ENCODE data around the gene MCCC1.
A peak's percentile ranks its signal among the peaks of the same experiment; 100 is the strongest.

DNA sequence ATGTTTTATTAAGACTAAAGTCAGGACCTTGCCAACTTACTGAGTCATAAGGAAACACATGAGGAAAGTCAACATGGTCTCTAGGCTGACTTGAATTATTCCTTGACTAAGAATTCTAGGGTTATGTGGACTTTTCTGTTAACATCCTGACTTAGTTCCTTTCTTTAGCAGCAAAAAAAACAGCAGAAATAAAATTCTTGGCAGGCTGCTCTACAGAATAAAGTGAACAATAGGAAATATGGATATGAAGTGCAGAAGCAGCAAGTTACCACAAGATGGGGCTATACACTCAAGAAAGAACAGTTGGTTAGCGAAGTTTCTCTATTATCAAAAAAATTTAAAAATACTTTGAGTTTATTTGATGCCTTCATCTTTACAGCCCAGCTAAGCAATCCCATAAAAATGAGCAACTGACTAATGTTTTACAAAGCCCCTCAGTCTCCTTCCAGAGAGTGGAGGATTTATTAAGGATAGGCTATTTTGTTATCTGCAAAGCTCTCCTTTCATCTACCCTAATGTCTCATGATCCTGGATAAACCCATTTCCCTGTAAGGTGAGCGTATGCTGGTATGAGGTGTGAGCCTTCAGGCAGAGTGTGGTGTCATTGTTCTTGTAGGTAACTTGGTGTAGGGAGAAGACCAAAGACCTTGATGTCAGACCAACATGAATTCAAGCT lies 23.1 kb upstream of the MCCC1 start:
- TF ChIP-seq, protein P1, sequence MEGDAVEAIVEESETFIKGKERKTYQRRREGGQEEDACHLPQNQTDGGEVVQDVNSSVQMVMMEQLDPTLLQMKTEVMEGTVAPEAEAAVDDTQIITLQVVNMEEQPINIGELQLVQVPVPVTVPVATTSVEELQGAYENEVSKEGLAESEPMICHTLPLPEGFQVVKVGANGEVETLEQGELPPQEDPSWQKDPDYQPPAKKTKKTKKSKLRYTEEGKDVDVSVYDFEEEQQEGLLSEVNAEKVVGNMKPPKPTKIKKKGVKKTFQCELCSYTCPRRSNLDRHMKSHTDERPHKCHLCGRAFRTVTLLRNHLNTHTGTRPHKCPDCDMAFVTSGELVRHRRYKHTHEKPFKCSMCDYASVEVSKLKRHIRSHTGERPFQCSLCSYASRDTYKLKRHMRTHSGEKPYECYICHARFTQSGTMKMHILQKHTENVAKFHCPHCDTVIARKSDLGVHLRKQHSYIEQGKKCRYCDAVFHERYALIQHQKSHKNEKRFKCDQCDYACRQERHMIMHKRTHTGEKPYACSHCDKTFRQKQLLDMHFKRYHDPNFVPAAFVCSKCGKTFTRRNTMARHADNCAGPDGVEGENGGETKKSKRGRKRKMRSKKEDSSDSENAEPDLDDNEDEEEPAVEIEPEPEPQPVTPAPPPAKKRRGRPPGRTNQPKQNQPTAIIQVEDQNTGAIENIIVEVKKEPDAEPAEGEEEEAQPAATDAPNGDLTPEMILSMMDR (IDR thresholded peaks at IDR 0.05), result peak; percentile 81
- TF ChIP-seq ZFX (IDR thresholded peaks at IDR 0.05; ENCODE audit: borderline replicate concordance), result no peak

Data from 22Rv1 (cell line).